ENCODE measurements around the gene TRAF3.
A peak's percentile ranks its signal among the peaks of the same experiment; 100 is the strongest.
"Not testable (repeated sequence)": the region's sequence is repeated elsewhere in the genome, so short reads cannot be mapped to it uniquely, and the experiment has no call there.

TRAF3 gene

DNA sequence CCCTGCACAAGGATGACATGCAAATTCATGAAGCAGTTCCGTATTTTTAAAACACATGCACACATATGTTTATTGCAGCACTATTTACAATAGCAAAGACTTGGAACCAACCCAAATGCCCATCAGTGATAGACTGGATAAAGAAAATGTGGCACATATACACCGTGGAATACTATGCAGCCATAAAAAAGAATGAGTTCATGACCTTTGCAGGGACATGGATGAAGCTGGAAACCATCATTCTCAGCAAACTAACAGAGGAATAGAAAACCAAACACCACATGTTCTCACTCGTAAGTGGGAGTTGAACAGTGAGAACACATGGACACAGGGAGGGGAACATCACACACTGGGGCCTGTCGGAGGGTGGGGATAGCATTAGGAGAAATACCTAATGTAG, 88.7 kb downstream of the TRAF3 start:
- Mint-ChIP-seq H3K36me3 (ENCODE audit: low read depth) (peaks cover 58% of the 10 kb centered on the region), H3K27ac (peak overlapping the region; percentile 78)
- not testable (repeated sequence) for H3K9me3 Mint-ChIP-seq; H3K4me1 Mint-ChIP-seq (ENCODE audit: low read depth); H3K27me3 Mint-ChIP-seq; H3K4me3 Mint-ChIP-seq

- Mint-ChIP-seq H3K9me3 (no peaks in the 10 kb centered on the region), H3K4me1 (ENCODE audit: low read depth) (peaks cover 9% of the 10 kb centered on the region), H3K27me3 (no peaks in the 10 kb centered on the region), H3K4me3 (no peak overlapping the region), H3K36me3 (ENCODE audit: low read depth) (peaks cover 57% of the 10 kb centered on the region), H3K27ac (no peak overlapping the region)
Measured at GRCh38 chr14:102866982-102867761, 89.9 kb downstream of the TRAF3 start.

DNA sequence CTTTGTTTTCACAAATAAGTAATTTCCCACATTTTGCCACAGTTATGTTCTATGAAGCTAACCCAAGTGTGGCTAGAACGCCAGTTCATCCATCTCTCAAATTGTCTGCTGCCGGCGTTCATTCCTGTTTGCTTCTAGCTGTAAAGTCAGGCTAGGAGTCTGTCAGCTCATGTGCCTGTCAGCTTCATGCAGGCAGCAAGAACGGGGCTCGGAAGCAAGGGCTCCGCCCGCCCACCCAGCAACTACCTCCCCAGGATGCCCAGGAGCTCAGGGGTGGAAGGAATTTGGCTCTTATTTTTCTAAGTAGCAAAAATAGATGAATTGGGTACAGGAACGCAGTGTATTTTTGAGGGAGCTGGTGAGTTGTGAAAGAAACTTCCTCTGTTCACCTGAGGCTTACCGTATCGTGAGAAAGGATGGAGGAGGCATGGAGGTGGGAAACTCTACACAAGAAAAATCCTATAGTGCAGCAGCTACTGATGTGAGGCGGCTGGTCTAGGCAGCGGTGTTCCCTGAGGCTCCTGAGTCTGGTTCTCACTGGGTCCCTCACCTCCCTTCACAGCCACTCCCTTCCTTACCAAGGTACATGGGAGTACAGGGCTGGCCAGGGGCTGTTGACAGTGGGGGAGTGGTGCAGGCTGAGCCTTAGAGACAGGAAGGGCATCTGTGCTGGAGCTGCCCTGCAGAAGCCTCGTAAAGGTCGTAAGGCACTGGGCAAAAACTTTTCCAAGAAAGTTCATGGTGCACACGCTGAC, 90.8 kb downstream of the TRAF3 start:
- Mint-ChIP-seq H3K9me3 (no peaks in the 10 kb centered on the region), H3K27me3 (no peaks in the 10 kb centered on the region), H3K4me1 (ENCODE audit: low read depth) (peaks cover 9% of the 10 kb centered on the region), H3K36me3 (ENCODE audit: low read depth) (peaks cover 56% of the 10 kb centered on the region), H3K27ac (no peak overlapping the region), H3K4me3 (no peak overlapping the region)

- peaks cover 56% of the 10 kb centered on the region for H3K36me3 Mint-ChIP-seq (ENCODE audit: low read depth)
Measured at GRCh38 chr14:102868956-102869547, 91.8 kb downstream of the TRAF3 start.

GRCh38 chr14:102870246-102870645, 93.0 kb downstream of the TRAF3 start:
- Mint-ChIP-seq H3K36me3 (ENCODE audit: low read depth) (peaks cover 49% of the 10 kb centered on the region), H3K4me3 (no peak overlapping the region), H3K9me3 (no peaks in the 10 kb centered on the region), H3K27me3 (no peaks in the 10 kb centered on the region), H3K4me1 (ENCODE audit: low read depth) (peaks cover 9% of the 10 kb centered on the region), H3K27ac (no peak overlapping the region)

More at GRCh38 chr14:102868956-102869547, 91.8 kb downstream of the TRAF3 start:
- no peaks in the 10 kb centered on the region for H3K27me3 Mint-ChIP-seq
- no peak overlapping the region for H3K27ac Mint-ChIP-seq
- H3K9me3 Mint-ChIP-seq, result no peaks in the 10 kb centered on the region
- peaks cover 9% of the 10 kb centered on the region for H3K4me1 Mint-ChIP-seq (ENCODE audit: low read depth)
- H3K4me3 Mint-ChIP-seq, result no peak overlapping the region

DNA sequence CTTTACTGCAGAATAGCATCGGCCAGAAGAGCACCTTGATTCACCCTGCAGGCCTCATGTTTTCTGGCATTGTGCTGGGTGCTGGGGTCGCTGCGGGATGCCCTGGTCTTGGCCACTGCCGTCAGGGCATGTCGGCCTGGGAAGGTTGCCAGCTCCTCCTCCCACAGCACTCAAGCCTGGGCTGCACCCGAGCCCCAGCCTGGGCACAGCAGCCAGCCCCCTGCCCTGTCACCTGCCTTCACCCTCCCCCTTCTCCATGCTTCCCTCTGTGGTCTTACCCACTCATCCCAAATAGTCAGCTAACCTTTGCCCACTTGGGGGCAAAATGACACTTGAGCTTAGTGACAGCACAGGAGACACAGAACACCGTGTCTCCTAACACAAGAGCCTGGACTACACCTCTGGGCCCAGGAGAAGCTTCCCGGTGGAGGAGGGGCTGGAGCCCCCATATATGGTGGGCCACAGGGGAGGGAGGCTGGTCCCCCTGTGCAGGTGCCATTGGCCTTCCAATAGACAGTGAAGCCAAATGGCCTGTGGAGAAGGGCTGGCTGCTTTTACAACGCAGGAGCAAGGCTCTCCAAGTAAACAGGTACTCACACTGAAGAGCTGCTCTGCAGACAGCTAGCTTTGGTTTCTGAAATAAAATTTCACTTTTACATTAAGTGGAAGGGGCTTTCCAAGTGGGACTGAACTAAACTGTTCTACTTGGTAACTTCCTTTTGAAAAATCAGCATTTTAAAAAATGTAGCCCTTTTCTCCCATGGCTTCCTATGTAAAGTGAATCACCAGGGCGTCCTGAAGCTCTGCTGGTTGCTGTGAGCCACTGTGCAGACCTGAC, 94.0 kb downstream of the TRAF3 start:
- no peaks in the 10 kb centered on the region for H3K27me3 Mint-ChIP-seq
- H3K4me1 Mint-ChIP-seq (ENCODE audit: low read depth), result peaks cover 9% of the 10 kb centered on the region
- no peak overlapping the region for H3K4me3 Mint-ChIP-seq
- H3K9me3 Mint-ChIP-seq, result no peaks in the 10 kb centered on the region
- peak overlapping the region; percentile 18 for H3K27ac Mint-ChIP-seq
- H3K36me3 Mint-ChIP-seq (ENCODE audit: low read depth), result peaks cover 44% of the 10 kb centered on the region

DNA sequence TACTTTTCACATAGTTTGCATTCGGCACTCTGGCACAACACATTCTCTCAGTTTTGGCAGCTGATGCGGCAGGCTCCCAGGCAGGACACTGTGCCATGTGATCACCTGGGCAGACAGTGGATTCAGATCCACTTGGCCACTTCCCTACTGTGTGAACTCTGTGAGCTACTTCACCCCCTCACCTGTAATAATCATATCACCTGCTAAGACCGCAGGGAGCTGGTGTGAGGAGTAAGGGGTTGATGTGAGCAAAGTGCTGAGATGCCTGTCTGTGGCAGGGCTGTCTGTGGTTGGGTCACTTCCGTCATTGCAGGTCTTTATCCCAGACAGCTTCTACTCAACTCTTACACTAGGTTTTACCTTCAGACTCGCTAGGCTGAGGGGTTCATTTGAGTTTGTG, 94.8 kb downstream of the TRAF3 start:
- H3K4me3 Mint-ChIP-seq, result no peak overlapping the region
- no peak overlapping the region for H3K27ac Mint-ChIP-seq
- peaks cover 9% of the 10 kb centered on the region for H3K4me1 Mint-ChIP-seq (ENCODE audit: low read depth)
- H3K36me3 Mint-ChIP-seq (ENCODE audit: low read depth), result peaks cover 44% of the 10 kb centered on the region
- H3K27me3 Mint-ChIP-seq, result no peaks in the 10 kb centered on the region
- no peaks in the 10 kb centered on the region for H3K9me3 Mint-ChIP-seq

- no peaks in the 10 kb centered on the region for H3K27me3 Mint-ChIP-seq
- H3K9me3 Mint-ChIP-seq, result no peaks in the 10 kb centered on the region
- peaks cover 44% of the 10 kb centered on the region for H3K36me3 Mint-ChIP-seq (ENCODE audit: low read depth)
- H3K4me3 Mint-ChIP-seq, result no peak overlapping the region
- peaks cover 9% of the 10 kb centered on the region for H3K4me1 Mint-ChIP-seq (ENCODE audit: low read depth)
- peak overlapping the region; percentile 33 for H3K27ac Mint-ChIP-seq
Measured at GRCh38 chr14:102873131-102873530, 95.9 kb downstream of the TRAF3 start.

DNA sequence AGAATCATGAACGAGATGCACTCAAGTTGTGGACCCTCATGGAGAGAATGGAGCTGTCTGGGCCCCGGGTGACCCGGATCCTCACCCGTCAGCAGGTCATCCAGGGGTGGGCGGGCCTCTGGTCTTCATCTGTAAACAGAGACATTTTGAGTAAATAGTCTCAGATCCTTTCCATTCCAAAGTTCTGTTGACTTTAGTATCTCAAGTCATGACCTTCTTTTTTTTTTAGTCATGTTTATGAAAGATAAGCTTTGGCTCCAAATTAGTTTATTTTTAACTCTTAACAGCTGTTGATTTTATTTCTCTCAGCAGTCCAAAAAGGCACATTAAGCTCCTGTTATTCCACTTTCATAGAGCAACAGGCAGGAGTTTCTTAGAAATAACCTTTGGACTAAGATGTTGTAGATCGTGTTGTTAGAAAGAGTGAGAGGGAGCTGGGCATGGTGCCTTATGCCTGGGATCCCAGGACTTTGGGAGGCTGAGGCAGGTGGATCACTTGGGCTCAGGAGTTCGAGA, 96.4 kb downstream of the TRAF3 start:
- Mint-ChIP-seq H3K4me1 (ENCODE audit: low read depth) (peaks cover 9% of the 10 kb centered on the region), H3K4me3 (no peak overlapping the region), H3K27me3 (no peaks in the 10 kb centered on the region), H3K9me3 (no peaks in the 10 kb centered on the region), H3K27ac (peak overlapping the region; percentile 20), H3K36me3 (ENCODE audit: low read depth) (peaks cover 42% of the 10 kb centered on the region)

- no peaks in the 10 kb centered on the region for H3K9me3 Mint-ChIP-seq
- H3K4me3 Mint-ChIP-seq, result no peak overlapping the region
- H3K27me3 Mint-ChIP-seq, result no peaks in the 10 kb centered on the region
- peaks cover 41% of the 10 kb centered on the region for H3K36me3 Mint-ChIP-seq (ENCODE audit: low read depth)
- H3K4me1 Mint-ChIP-seq (ENCODE audit: low read depth), result peaks cover 9% of the 10 kb centered on the region
- H3K27ac Mint-ChIP-seq, result no peak overlapping the region
Measured at GRCh38 chr14:102875652-102876051, 98.4 kb downstream of the TRAF3 start.

GRCh38 chr14:102877511-102877910, 100.3 kb downstream of the TRAF3 start:
- not testable (repeated sequence) for H3K4me3 Mint-ChIP-seq, H3K27ac Mint-ChIP-seq, H3K27me3 Mint-ChIP-seq, H3K9me3 Mint-ChIP-seq
- Mint-ChIP-seq H3K4me1 (ENCODE audit: low read depth) (peaks cover 12% of the 10 kb centered on the region), H3K36me3 (ENCODE audit: low read depth) (peaks cover 38% of the 10 kb centered on the region)

- Mint-ChIP-seq H3K36me3 (ENCODE audit: low read depth) (peaks cover 37% of the 10 kb centered on the region), H3K27me3 (no peaks in the 10 kb centered on the region), H3K4me3 (no peak overlapping the region), H3K9me3 (no peaks in the 10 kb centered on the region), H3K27ac (no peak overlapping the region), H3K4me1 (ENCODE audit: low read depth) (peaks cover 21% of the 10 kb centered on the region)
Measured at GRCh38 chr14:102878174-102878969, 101.1 kb downstream of the TRAF3 start.

- Mint-ChIP-seq H3K4me1 (ENCODE audit: low read depth) (peaks cover 26% of the 10 kb centered on the region), H3K9me3 (no peaks in the 10 kb centered on the region), H3K27me3 (no peaks in the 10 kb centered on the region), H3K4me3 (no peak overlapping the region), H3K27ac (no peak overlapping the region), H3K36me3 (ENCODE audit: low read depth) (peaks cover 38% of the 10 kb centered on the region)
Measured at GRCh38 chr14:102878970-102879460, 101.8 kb downstream of the TRAF3 start.

Data from stimulated activated naive CD8-positive, alpha-beta T cell treated with anti-CD3 and anti-CD28 coated beads, Interleukin-15, Interleukin-2, amounts not matched to agents 100 ng/mL and 50 ng/mL, for 24 hours (primary cell).